Measurements from ENCODE around the gene MCF2L. TPM values are rescaled to one million over a fixed set of nuclear protein-coding genes. Genes with fewer than 3 reads are reported as not detected.

MCF2L gene
- total RNA-seq, 2 donors from 2014 or later: 48.0 to 49.9 TPM

DNA sequence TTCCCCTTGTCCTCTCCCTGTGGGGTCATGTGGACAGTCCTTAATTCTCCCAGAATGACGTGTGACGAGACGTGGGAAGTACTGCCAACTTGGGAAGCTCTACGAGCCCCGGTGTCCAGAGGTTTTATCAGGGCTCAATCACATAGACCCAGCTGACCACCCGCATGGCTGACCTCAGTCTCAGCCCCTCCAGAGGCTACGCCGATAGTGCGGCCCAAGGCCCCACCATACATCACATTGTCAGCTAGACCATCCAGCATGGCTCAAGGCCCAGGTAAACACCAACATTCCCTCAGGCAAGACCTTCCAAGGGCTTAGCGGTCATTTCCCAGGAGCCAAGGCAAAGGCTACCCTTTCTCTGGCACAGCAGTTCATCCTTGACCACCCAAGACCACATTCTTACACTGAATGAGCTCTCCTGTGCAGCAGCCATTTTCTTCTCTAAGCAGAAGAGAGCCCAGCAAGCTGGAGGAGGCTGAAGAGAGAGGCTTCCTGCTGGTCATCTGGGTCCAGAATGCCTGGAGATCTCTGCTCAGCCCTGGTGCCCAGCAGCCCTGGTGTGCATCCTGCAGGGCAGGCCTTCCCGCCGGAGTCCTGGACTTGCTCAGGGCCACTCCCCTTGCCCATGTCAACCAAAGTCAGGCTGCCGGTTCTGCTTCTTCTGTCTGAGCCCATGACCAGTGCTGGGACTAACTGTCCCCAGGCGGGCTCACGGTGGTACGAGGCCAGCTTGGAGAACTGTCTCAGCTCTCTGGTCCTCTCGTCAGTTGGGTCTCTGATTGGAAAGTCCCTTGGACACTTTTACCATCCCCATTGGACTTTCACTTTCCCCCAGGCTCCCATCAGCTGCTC, 145.7 kb downstream of the MCF2L start:
- Mint-ChIP-seq H3K4me3 (no peak overlapping the region), H3K27ac (no peak overlapping the region), H3K9me3 (peaks cover 4% of the 10 kb centered on the region), H3K36me3 (ENCODE audit: low read depth) (peaks cover 9% of the 10 kb centered on the region), H3K27me3 (ENCODE audit: insufficient read depth) (peaks cover 29% of the 10 kb centered on the region), H3K4me1 (no peaks in the 10 kb centered on the region)
- H3K4me3 ChIP-seq (ENCODE audit: low read length): no peak overlapping the region
- DNase-seq: peak; percentile 24
- no peaks in the 10 kb centered on the region for H3K4me1 ChIP-seq (ENCODE audit: control insufficient read depth, insufficient read depth, low read length)
- H3K36me3 ChIP-seq (ENCODE audit: control insufficient read depth, insufficient read depth, low read length): no peaks in the 10 kb centered on the region
- no peak overlapping the region for H3K9ac ChIP-seq (ENCODE audit: extremely low read depth, low read length, poor library complexity, severe bottlenecking)
- TF ChIP-seq, protein P1, sequence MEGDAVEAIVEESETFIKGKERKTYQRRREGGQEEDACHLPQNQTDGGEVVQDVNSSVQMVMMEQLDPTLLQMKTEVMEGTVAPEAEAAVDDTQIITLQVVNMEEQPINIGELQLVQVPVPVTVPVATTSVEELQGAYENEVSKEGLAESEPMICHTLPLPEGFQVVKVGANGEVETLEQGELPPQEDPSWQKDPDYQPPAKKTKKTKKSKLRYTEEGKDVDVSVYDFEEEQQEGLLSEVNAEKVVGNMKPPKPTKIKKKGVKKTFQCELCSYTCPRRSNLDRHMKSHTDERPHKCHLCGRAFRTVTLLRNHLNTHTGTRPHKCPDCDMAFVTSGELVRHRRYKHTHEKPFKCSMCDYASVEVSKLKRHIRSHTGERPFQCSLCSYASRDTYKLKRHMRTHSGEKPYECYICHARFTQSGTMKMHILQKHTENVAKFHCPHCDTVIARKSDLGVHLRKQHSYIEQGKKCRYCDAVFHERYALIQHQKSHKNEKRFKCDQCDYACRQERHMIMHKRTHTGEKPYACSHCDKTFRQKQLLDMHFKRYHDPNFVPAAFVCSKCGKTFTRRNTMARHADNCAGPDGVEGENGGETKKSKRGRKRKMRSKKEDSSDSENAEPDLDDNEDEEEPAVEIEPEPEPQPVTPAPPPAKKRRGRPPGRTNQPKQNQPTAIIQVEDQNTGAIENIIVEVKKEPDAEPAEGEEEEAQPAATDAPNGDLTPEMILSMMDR (conservative IDR thresholded peaks at IDR 0.05): no peak
- no peaks in the 10 kb centered on the region for H3K9me3 ChIP-seq (ENCODE audit: control insufficient read depth, low read length)
- H3K27ac ChIP-seq (ENCODE audit: low read depth, low read length): no peak overlapping the region
- peaks cover 45% of the 10 kb centered on the region for H3K27me3 ChIP-seq (ENCODE audit: control insufficient read depth, insufficient read depth, low read length, poor library complexity, severe bottlenecking)
- 92 to 96% methylated on average over 17 of the region's 17 CpGs for WGBS, 2 experiments (ENCODE audit: insufficient coverage in 1 of 2, insufficient read length in 1 of 2)

DNA sequence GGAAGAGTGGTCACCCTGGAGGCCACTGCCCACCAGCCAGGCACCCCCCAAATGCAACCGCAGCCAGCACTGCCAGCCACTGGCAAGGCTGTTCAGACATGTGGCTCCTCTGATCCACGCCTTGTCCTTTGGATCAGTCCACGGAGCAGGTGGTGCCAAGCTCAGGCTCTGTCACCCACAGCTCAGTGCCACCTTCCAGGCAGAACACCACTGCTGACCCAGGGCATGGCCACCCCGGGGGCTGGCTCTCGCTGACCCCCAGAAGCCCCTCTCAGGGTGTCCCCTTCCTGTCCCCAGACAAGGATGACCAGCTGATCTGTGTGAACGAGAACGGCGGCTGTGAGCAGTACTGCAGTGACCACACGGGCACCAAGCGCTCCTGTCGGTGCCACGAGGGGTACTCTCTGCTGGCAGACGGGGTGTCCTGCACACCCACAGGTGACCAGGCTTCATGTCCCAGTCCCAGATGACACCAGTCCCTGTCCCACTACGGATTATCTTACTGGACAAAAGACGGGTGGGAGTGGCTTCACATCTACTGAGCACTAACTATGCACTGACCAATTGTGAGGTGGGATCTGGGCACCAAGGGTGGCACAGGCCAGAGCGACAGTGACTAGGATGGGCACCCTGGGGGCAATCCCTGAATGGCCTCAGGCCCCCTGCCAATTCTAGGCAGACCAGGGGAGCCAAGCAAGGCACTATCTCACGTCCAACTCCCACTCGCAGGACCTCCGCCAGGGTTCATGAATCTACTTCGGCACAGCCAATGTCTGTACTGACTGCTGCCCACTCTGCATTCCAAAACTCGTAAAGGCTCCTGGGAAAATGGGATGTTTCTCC, 146.6 kb downstream of the MCF2L start:
- Histone ChIP-seq H3K36me3 (ENCODE audit: control insufficient read depth, insufficient read depth, low read length) (no peaks in the 10 kb centered on the region), H3K9me3 (ENCODE audit: control insufficient read depth, low read length) (no peaks in the 10 kb centered on the region), H3K27me3 (ENCODE audit: control insufficient read depth, insufficient read depth, low read length, poor library complexity, severe bottlenecking) (peaks cover 36% of the 10 kb centered on the region), H3K4me1 (ENCODE audit: control insufficient read depth, insufficient read depth, low read length) (no peaks in the 10 kb centered on the region), H3K9ac (ENCODE audit: extremely low read depth, low read length, poor library complexity, severe bottlenecking) (no peak overlapping the region), H3K27ac (ENCODE audit: low read depth, low read length) (no peak overlapping the region), H3K4me3 (ENCODE audit: low read length) (no peak overlapping the region)
- TF ChIP-seq, protein P1 (conservative IDR thresholded peaks at IDR 0.05): no peak
- H3K27me3 Mint-ChIP-seq (ENCODE audit: insufficient read depth): peaks cover 25% of the 10 kb centered on the region
- peak; percentile 25 for DNase-seq
- peaks cover 9% of the 10 kb centered on the region for H3K36me3 Mint-ChIP-seq (ENCODE audit: low read depth)
- peaks cover 4% of the 10 kb centered on the region for H3K9me3 Mint-ChIP-seq
- no peaks in the 10 kb centered on the region for H3K4me1 Mint-ChIP-seq
- no peak overlapping the region for H3K27ac Mint-ChIP-seq
- H3K4me3 Mint-ChIP-seq: no peak overlapping the region
- WGBS, 2 experiments (ENCODE audit: insufficient coverage in 1 of 2, insufficient read length in 1 of 2): 94% methylated on average over 17 to 21 of the region's 21 CpGs

DNA sequence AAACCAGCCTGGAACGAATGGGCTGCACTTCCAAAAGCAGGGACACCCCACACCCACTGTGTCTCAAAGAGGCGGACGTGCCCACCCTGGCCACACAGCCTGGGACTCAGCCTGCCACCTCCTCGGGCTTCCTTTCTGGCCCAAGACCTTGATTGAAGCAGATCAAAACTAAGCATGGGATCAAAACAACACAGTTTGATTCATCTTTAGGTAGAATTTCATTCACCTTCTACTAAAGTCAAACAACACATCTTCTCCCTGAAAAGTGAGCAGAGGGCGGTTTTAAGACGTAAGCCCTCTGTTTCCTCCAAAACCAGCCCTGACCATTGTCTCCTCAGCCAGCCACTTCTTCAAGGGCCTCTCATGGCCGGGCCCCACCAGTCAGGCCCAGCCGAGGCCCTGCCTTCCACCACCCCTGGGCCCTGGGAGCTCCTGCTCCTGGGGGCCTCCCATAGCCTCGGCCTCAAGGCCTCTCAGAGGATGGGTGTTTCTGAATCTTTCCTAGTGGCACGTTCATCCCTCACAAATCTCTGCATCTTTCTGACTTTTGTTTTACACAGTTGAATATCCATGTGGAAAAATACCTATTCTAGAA, 147.3 kb downstream of the MCF2L start:
- no peaks in the 10 kb centered on the region for H3K36me3 ChIP-seq (ENCODE audit: control insufficient read depth, insufficient read depth, low read length)
- H3K27me3 ChIP-seq (ENCODE audit: control insufficient read depth, insufficient read depth, low read length, poor library complexity, severe bottlenecking): peaks cover 29% of the 10 kb centered on the region
- no peak overlapping the region for H3K4me3 Mint-ChIP-seq
- no peaks in the 10 kb centered on the region for H3K4me1 Mint-ChIP-seq
- H3K9ac ChIP-seq (ENCODE audit: extremely low read depth, low read length, poor library complexity, severe bottlenecking): no peak overlapping the region
- no peaks in the 10 kb centered on the region for H3K4me1 ChIP-seq (ENCODE audit: control insufficient read depth, insufficient read depth, low read length)
- H3K27ac Mint-ChIP-seq: no peak overlapping the region
- H3K27me3 Mint-ChIP-seq (ENCODE audit: insufficient read depth): peaks cover 19% of the 10 kb centered on the region
- 90 to 93% methylated on average over 8 to 10 of the region's 10 CpGs for WGBS, 2 experiments (ENCODE audit: insufficient coverage in 1 of 2, insufficient read length in 1 of 2)
- no peaks in the 10 kb centered on the region for H3K9me3 ChIP-seq (ENCODE audit: control insufficient read depth, low read length)
- TF ChIP-seq, protein P1 (conservative IDR thresholded peaks at IDR 0.05): no peak
- no peak overlapping the region for H3K4me3 ChIP-seq (ENCODE audit: low read length)
- peaks cover 9% of the 10 kb centered on the region for H3K36me3 Mint-ChIP-seq (ENCODE audit: low read depth)
- DNase-seq: peak; percentile 24
- no peak overlapping the region for H3K27ac ChIP-seq (ENCODE audit: low read depth, low read length)
- H3K9me3 Mint-ChIP-seq: peaks cover 4% of the 10 kb centered on the region
